Karpas-422 (cell line): ENCODE results near the gene TECR. TPM values are rescaled to one million over a fixed set of nuclear protein-coding genes. Genes with fewer than 3 reads are reported as not detected.

Experiments
- DNase-seq: peaks from one replicate; pipeline ENCODE4 v3.0.0-alpha.2; 2015
- H2AFZ ChIP-seq: fragments of 200-600 bp; sonication (generic); 2 replicates; pipeline ENCODE4 v1.6.1; 2014; ENCODE audit warnings: antibody characterized with exemption, low read length, mixed read lengths
- H3K27ac ChIP-seq: fragments of 200-600 bp; sonication (generic); 2 replicates; pipeline ENCODE4 v1.5.1; 2014; ENCODE audit warnings: mild to moderate bottlenecking, low read length, moderate library complexity
- H3K27me3 ChIP-seq: fragments of 200-600 bp; sonication (generic); 2 replicates; pipeline ENCODE4 v1.6.1; 2014; ENCODE audit warnings: low read length, mixed read lengths
- H3K36me3 ChIP-seq: fragments of 200-600 bp; sonication (generic); 2 replicates; pipeline ENCODE4 v1.6.1; 2014; ENCODE audit warnings: low read length, mixed read lengths; ENCODE audit not compliant: insufficient read depth
- H3K4me1 ChIP-seq: fragments of 200-600 bp; sonication (generic); 2 replicates; pipeline ENCODE4 v1.6.1; 2014; ENCODE audit warnings: mild to moderate bottlenecking, low read length, mixed read lengths
- H3K4me2 ChIP-seq: fragments of 200-600 bp; sonication (generic); 2 replicates; pipeline ENCODE4 v1.6.1; 2014; ENCODE audit warnings: low read length, low read depth, mild to moderate bottlenecking; ENCODE audit not compliant: poor library complexity, severe bottlenecking
- H3K4me3 ChIP-seq: fragments of 200-600 bp; sonication (generic); 2 replicates; pipeline ENCODE4 v1.5.1; 2014; ENCODE audit warnings: mild to moderate bottlenecking, antibody characterized with exemption, low read length, mixed read lengths
- H3K79me2 ChIP-seq: fragments of 200-600 bp; sonication (generic); 2 replicates; pipeline ENCODE4 v1.6.1; 2014; ENCODE audit warnings: mild to moderate bottlenecking, low read length, mixed read lengths
- H3K9ac ChIP-seq: fragments of 200-600 bp; sonication (generic); 2 replicates; pipeline ENCODE4 v1.6.0; 2014; ENCODE audit warnings: low read length
- H3K9me2 ChIP-seq: fragments of 200-600 bp; sonication (generic), shearing (Covaris generic); replicated peaks from 2 replicates; pipeline ENCODE4 v1.6.0; 2014; ENCODE audit warnings: mild to moderate bottlenecking, low read length, moderate library complexity; ENCODE audit not compliant: insufficient read depth
- H3K9me3 ChIP-seq: fragments of 300-700, 200-600 bp; sonication (generic); 2 replicates; pipeline ENCODE4 v1.6.1; 2014; ENCODE audit warnings: low read length, mixed read lengths
- H4K20me1 ChIP-seq: fragments of 200-600 bp; sonication (generic); 2 replicates; pipeline ENCODE4 v1.6.1; 2014; ENCODE audit warnings: mild to moderate bottlenecking, antibody characterized with exemption, low read length, low read depth; ENCODE audit not compliant: insufficient read depth
- total RNA-seq: library from RNA; depleted of rRNA; stranded (reverse); fragments of >200 nt; shearing (Covaris generic); gene quantifications from 2 replicates; pipeline ENCODE4 v1.2.3, GENCODE V29; 2014; ENCODE audit warnings: low replicate concordance

Gene TECR
- total RNA-seq, 1 experiment from 2014 or later: 81.4 TPM

DNA sequence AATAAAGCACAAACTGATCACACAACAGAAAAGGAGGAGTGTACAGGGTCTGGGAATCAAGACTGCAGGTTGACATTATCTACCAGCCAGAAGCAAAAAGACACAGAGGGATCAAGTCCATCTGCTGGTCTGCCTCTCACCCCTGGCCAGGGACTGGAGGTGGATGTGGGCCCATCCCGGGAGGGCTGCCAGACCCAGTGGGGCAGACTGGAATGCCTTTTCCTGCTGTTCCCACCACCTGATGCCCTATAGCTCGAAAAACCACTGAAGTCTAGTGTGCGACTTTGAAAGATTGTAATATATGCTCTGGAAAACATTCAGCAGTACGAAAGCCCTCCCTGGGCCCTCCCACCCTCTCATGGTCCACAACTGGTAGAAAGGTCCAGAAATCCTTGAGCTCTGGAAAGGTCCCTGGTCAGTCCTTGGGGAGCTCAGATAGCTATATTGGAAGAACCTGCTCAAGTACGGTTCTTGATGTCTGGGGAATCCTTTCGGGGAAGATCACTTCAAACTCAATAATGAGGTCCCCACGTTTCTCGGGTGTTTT is 13.8 kb upstream of the TECR start:
- Histone ChIP-seq H3K4me1 (peaks cover 22% of the 10 kb centered on the region), H3K27ac (no peak overlapping the region), H3K4me2 (no peak overlapping the region), H3K27me3 (no peaks in the 10 kb centered on the region), H3K9me2 (no peaks in the 10 kb centered on the region), H3K9me3 (no peaks in the 10 kb centered on the region), H3K9ac (no peak overlapping the region), H3K36me3 (peaks cover 25% of the 10 kb centered on the region), H4K20me1 (peaks cover 28% of the 10 kb centered on the region), H3K79me2 (peaks cover 21% of the 10 kb centered on the region), H2AFZ (no peak overlapping the region), H3K4me3 (no peak overlapping the region)
- DNase-seq: no peak

DNA sequence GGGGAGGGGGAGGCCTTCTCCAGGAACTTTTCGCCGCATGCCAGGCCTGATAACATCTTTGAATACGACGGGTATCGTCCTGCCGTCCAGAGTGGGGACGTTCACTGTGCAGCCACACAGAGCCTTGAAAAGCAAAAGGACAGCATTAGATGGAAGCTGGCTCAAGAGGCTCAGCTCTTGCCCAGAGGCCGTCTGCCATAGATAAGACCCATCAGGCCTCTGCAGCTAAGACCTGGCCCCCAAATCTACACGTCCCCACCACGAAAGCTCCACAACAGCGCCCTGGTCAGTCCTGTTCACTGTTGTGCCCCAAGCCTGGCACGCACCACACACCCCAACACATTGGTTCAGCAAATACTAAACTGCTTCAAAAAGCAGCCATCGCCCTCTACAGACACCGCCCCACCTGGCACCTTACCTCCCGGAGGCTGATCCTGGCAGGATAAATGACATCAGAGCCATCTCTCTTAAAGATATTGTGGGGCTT is 13.3 kb upstream of the TECR start:
- Histone ChIP-seq H3K27ac (no peak overlapping the region), H3K4me2 (peak overlapping the region; percentile 93), H2AFZ (no peak overlapping the region), H3K9ac (no peak overlapping the region), H3K4me3 (peak overlapping the region; percentile 85; the same call in 1 of the 2 replicates), H3K79me2 (peaks cover 21% of the 10 kb centered on the region), H3K4me1 (peaks cover 22% of the 10 kb centered on the region), H3K27me3 (no peaks in the 10 kb centered on the region), H4K20me1 (peaks cover 28% of the 10 kb centered on the region), H3K9me3 (no peaks in the 10 kb centered on the region), H3K9me2 (no peaks in the 10 kb centered on the region), H3K36me3 (peaks cover 25% of the 10 kb centered on the region)
- DNase-seq: no peak

DNA sequence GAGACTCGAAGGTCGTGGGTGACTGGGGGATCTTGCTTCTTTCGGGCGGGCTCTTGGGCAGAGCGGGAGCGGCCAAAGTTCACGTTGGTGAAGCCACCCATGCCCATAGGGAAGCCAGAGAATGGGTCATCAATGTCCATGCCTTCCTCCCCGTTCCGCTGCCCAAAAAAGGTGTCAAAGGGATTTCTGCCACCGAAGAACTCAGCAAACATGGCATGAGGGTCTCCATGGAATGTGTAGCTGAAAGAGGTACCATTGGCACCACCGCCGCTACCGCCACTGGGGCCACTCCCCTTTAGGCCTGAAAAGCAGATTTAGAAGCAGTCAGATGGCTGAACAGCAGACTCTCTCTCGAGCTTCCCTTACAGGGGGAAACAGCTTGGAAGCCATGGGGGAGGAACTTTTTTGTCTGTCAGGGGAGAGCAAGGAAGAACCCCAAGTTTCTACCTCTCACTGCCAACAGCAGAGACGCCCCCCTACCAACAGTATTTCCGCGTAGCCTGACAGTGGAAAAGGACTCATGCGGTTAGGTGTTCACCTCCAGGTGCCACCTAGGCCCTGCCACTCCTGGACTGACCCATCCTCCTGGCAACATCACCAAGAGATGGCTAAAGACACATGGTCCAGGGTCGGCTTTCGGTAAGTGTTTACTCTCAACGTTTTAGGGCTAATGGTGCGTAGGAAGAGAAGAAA is 12.5 kb upstream of the TECR start:
- H3K4me1 ChIP-seq: peaks cover 22% of the 10 kb centered on the region
- DNase-seq: no peak
- no peak overlapping the region for H3K27ac ChIP-seq
- H3K9me3 ChIP-seq: no peaks in the 10 kb centered on the region
- peak overlapping the region; percentile 93 for H3K4me2 ChIP-seq
- H3K36me3 ChIP-seq: peaks cover 25% of the 10 kb centered on the region
- H3K4me3 ChIP-seq: peak overlapping the region; percentile 85
- H2AFZ ChIP-seq: no peak overlapping the region
- H3K9ac ChIP-seq: peak overlapping the region; percentile 97
- no peaks in the 10 kb centered on the region for H3K9me2 ChIP-seq
- H3K79me2 ChIP-seq: peaks cover 21% of the 10 kb centered on the region
- no peaks in the 10 kb centered on the region for H3K27me3 ChIP-seq
- H4K20me1 ChIP-seq: peaks cover 28% of the 10 kb centered on the region

DNA sequence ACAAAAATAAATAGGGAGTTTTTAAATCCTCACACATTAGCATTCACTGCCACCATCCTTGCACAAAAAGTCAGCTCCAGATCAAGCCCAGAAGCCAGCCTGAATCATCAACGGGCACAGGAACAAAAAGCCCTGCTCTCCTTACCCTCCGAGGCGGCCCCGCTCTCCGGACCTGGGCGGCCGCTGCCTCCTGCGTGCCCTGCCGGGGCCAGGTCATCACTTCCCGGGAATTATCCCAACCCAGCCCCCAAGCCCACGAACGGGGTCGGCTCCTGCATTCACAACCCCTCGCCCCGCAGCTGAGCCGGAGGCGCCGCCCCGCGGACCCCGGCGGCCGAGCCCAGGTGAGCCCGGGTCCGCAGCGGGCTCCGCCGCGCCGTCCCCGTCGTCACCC is 12.0 kb upstream of the TECR start:
- H3K9ac ChIP-seq: peak overlapping the region; percentile 97
- no peaks in the 10 kb centered on the region for H3K27me3 ChIP-seq
- H3K79me2 ChIP-seq: peaks cover 21% of the 10 kb centered on the region
- peak overlapping the region; percentile 93 for H3K4me2 ChIP-seq
- H4K20me1 ChIP-seq: peaks cover 28% of the 10 kb centered on the region
- DNase-seq: no peak
- 0 out of 2 replicates have a peak overlapping the region, but pooled peaks have one; percentile 60 for H3K27ac ChIP-seq
- peaks cover 25% of the 10 kb centered on the region for H3K36me3 ChIP-seq
- H3K9me3 ChIP-seq: no peaks in the 10 kb centered on the region
- H3K4me3 ChIP-seq: peak overlapping the region; percentile 85
- no peaks in the 10 kb centered on the region for H3K9me2 ChIP-seq
- no peak overlapping the region for H2AFZ ChIP-seq
- peaks cover 22% of the 10 kb centered on the region for H3K4me1 ChIP-seq

DNA sequence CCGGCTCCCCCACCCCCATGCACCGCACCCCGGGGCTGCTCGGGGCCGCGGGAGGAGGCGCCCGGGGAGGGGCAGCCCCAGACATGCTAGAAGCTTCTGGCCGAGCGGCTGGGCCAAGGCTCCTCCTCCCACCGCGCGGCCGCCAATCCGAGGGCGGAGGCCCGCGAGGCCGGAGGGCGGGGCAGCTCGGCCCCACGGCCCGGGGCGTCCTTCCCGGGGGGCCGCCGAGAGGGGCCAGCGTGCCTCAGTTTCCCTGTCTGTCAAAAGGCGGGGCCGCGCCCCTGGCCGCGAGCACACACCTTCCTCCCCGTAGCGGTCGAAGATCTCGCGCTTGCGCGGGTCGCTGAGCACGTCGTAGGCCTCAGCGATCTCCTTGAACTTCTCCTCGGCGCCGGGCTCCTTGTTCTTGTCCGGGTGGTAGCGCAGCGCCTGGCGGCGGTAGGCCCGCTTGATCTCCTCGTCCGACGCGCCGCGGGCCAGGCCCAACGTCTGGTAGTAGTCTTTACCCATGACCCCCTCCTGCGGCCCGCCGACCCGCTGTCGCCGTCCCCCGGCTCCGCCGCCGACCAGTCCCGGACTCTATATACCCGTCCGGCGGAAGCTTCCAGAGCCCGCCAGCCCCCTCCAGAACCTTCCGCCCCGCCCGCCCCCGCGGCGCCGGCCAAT is 11.4 kb upstream of the TECR start, which contains the start of gene DNAJB1:
Gene DNAJB1 (minus strand): TSS at position 558 of the 666 bp plus-strand sequence. CDS start 48 bp downstream, at position 510.
- peak within 1 kb of the TSS; percentile 84; the same call in 1 of the 2 replicates for H2AFZ ChIP-seq
- peak within 1 kb of the TSS; percentile 85 for H3K4me3 ChIP-seq
- peaks cover 22% of the 10 kb centered on the region for H3K4me1 ChIP-seq
- H4K20me1 ChIP-seq: peaks cover 28% of the 10 kb centered on the region
- H3K36me3 ChIP-seq: peaks cover 25% of the 10 kb centered on the region
- H3K27ac ChIP-seq: peak within 1 kb of the TSS; percentile 60
- H3K9ac ChIP-seq: peak within 1 kb of the TSS; percentile 97
- H3K9me2 ChIP-seq: no peaks in the 10 kb centered on the region
- peak within 1 kb of the TSS; percentile 93 for H3K4me2 ChIP-seq
- no peaks in the 10 kb centered on the region for H3K27me3 ChIP-seq
- no peaks in the 10 kb centered on the region for H3K9me3 ChIP-seq
- H3K79me2 ChIP-seq: peaks cover 21% of the 10 kb centered on the region
- DNase-seq: peak; percentile 80

DNA sequence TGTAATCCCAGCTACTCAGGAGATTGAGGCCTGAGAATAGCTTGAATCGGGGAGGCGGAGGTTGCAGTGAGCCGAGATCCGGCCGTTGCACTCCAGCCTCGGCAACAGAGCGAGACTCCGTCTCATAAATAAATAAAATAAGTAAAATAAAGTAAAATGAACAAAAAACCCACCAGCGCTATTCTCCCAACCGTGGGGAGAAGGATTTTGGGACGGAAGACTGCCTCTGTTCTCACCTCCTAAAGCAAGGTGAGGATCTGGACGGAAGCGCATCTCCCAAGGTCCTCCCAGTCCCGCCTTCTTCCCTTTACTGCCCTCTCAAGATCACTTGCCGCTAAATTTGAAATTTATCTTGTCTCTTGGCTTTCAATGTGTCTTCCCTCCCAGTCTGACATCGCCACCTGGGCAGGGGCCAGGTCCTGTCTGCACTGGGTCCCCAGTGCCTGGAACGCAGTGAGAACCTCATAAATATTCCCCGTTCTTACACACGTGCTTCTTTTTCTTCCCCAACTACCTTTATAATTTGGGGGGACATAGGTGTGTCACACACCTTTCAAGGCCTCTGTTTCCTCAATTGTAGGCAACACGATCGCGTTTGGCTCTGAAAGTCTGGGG is 10.0 kb upstream of the TECR start:
- Histone ChIP-seq H3K4me3 (peak overlapping the region; percentile 70; the same call in 1 of the 2 replicates), H3K36me3 (peaks cover 25% of the 10 kb centered on the region), H3K9me3 (no peaks in the 10 kb centered on the region), H3K9ac (peak overlapping the region; percentile 71; the same call in 1 of the 2 replicates), H3K27ac (no peak overlapping the region), H3K79me2 (peaks cover 21% of the 10 kb centered on the region), H3K9me2 (no peaks in the 10 kb centered on the region), H3K4me1 (peaks cover 22% of the 10 kb centered on the region), H3K4me2 (peak overlapping the region; percentile 78), H3K27me3 (no peaks in the 10 kb centered on the region), H4K20me1 (peaks cover 28% of the 10 kb centered on the region), H2AFZ (no peak overlapping the region)
- no peak for DNase-seq

DNA sequence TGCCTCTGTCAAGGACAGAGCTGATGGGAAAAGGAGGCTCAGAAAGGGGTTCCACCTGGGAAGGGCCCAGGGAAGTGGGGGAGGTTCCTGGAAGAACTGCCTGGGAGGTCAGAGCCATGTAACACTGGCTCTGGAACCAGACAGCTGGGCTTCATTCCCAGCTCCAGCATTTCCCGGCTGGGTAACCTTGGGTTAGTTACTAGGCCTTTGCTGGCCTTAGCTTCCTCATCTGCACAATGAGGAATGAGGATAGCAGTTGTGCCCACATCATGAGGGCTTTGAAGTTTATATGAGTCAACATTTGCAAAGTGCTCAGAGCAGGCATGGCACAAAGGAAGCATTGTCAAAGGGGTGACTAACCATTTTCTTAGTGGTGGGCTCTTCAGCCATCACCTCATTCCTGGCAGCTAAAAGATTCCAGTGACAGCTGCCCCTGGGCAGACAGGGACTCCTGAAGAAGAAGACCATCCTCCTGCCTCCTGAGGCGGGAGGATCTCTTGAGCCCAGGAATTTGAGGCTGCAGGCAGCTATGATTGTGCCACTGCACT is 9.5 kb upstream of the TECR start:
- Histone ChIP-seq H3K36me3 (peaks cover 20% of the 10 kb centered on the region), H3K4me2 (no peak overlapping the region), H3K9me3 (no peaks in the 10 kb centered on the region), H3K9me2 (no peaks in the 10 kb centered on the region), H2AFZ (no peak overlapping the region; the same call in 1 of the 2 replicates), H4K20me1 (peaks cover 28% of the 10 kb centered on the region), H3K4me3 (no peak overlapping the region), H3K27me3 (no peaks in the 10 kb centered on the region), H3K79me2 (peaks cover 21% of the 10 kb centered on the region), H3K4me1 (peaks cover 22% of the 10 kb centered on the region), H3K27ac (no peak overlapping the region), H3K9ac (no peak overlapping the region)
- DNase-seq: no peak
